Endometrial microvascular endothelial cells (primary cell): ENCODE measurements around the gene AFF1. TPM values are rescaled to one million over a fixed set of nuclear protein-coding genes. Genes with fewer than 3 reads are reported as not detected.

Experiments
- in situ Hi-C: cut with HindIII; loops from 2 replicates; pipeline ENCODE4 v1.10.0; 2017; ENCODE audit warnings: low sequenced_read_pairs, low pct_unique_long_range_greater_than_20kb; ENCODE audit errors: inconsistent ontology term
- total RNA-seq: library from RNA; depleted of rRNA; stranded (reverse); fragments of >200 nt; gene quantifications from one replicate; pipeline ENCODE4 v1.2.3, GENCODE V29; 2015; ENCODE audit errors: inconsistent ontology term

Gene AFF1
- total RNA-seq, 1 donor from 2014 or later, result 40.8 TPM

GRCh38 chr4:87019898-87020297 is 85.1 kb downstream of the AFF1 start:
- in situ Hi-C loops, result no loop called here

GRCh38 chr4:87024201-87024600 is 89.4 kb downstream of the AFF1 start:
- in situ Hi-C loops, result no loop called here

GRCh38 chr4:87025023-87025613 is 90.3 kb downstream of the AFF1 start:
- in situ Hi-C loops, result loop anchor here (25.0 kb wide), 1 partner anchor 1238 kb away; no protein-coding TSS in a partner anchor

GRCh38 chr4:87025614-87026041 is 90.8 kb downstream of the AFF1 start:
- in situ Hi-C loops, result loop anchor here (25.0 kb wide), 1 partner anchor 1238 kb away; no protein-coding TSS in a partner anchor

- in situ Hi-C loops, result loop anchor here (25.0 kb wide), 1 partner anchor 1240 kb away; no protein-coding TSS in a partner anchor
These were observed 92.1 kb downstream of the AFF1 start for GRCh38 chr4:87026800-87027495.

GRCh38 chr4:87029356-87029755 is 94.5 kb downstream of the AFF1 start:
- in situ Hi-C loops, result loop anchor here (25.0 kb wide), 1 partner anchor 1242 kb away; no protein-coding TSS in a partner anchor

GRCh38 chr4:87030124-87030523 is 95.3 kb downstream of the AFF1 start:
- in situ Hi-C loops, result loop anchor here (25.0 kb wide), 1 partner anchor 1243 kb away; no protein-coding TSS in a partner anchor

- in situ Hi-C loops, result loop anchor here (25.0 kb wide), 1 partner anchor 1244 kb away; no protein-coding TSS in a partner anchor
These were observed 96.1 kb downstream of the AFF1 start for GRCh38 chr4:87030755-87031441.

- in situ Hi-C loops, result loop anchor here (25.0 kb wide), 1 partner anchor 1245 kb away; no protein-coding TSS in a partner anchor
These were observed 97.1 kb downstream of the AFF1 start for GRCh38 chr4:87031920-87032319.

- in situ Hi-C loops, result loop anchor here (25.0 kb wide), 1 partner anchor 1246 kb away; no protein-coding TSS in a partner anchor
These were observed 98.2 kb downstream of the AFF1 start for GRCh38 chr4:87032884-87033533.

- in situ Hi-C loops, result loop anchor here (25.0 kb wide), 1 partner anchor 1247 kb away; no protein-coding TSS in a partner anchor
These were observed 99.1 kb downstream of the AFF1 start for GRCh38 chr4:87033902-87034301.

- in situ Hi-C loops, result loop anchor here (25.0 kb wide), 1 partner anchor 1247 kb away; no protein-coding TSS in a partner anchor
These were observed 99.7 kb downstream of the AFF1 start for GRCh38 chr4:87034527-87034926.

- in situ Hi-C loops, result loop anchor here (25.0 kb wide), 1 partner anchor 1249 kb away; no protein-coding TSS in a partner anchor
These were observed 101.2 kb downstream of the AFF1 start for GRCh38 chr4:87035881-87036509.

GRCh38 chr4:87036713-87037112 is 101.9 kb downstream of the AFF1 start:
- in situ Hi-C loops, result loop anchor here (25.0 kb wide), 1 partner anchor 1249 kb away; no protein-coding TSS in a partner anchor

GRCh38 chr4:87037171-87037570 is 102.4 kb downstream of the AFF1 start:
- in situ Hi-C loops, result loop anchor here (25.0 kb wide), 1 partner anchor 1250 kb away; no protein-coding TSS in a partner anchor

- in situ Hi-C loops, result loop anchor here (25.0 kb wide), 1 partner anchor 1251 kb away; no protein-coding TSS in a partner anchor
These were observed 103.0 kb downstream of the AFF1 start for GRCh38 chr4:87037671-87038334.

GRCh38 chr4:87038837-87039615 is 104.2 kb downstream of the AFF1 start:
- in situ Hi-C loops, result loop anchor here (25.0 kb wide), 1 partner anchor 1252 kb away; no protein-coding TSS in a partner anchor
